Mesendoderm (in vitro differentiated cells): ENCODE measurements around the gene CTNS.

Experiments
- DNase-seq: peaks from one replicate; pipeline ENCODE4 v3.0.0; 2013
- H2AK5ac ChIP-seq: 2 replicates; pipeline ENCODE4 v1.6.1; 2013; ENCODE audit warnings: low read length, inconsistent platforms
- H2BK120ac ChIP-seq: 2 replicates; pipeline ENCODE4 v1.6.1; 2013; ENCODE audit warnings: low read depth, mild to moderate bottlenecking, low read length, moderate library complexity, mixed read lengths
- H2BK15ac ChIP-seq: replicated peaks from 2 replicates; pipeline ENCODE4 v1.6.1; 2013; ENCODE audit warnings: low read depth, mild to moderate bottlenecking, moderate library complexity
- H2BK5ac ChIP-seq: 2 replicates; pipeline ENCODE4 v1.6.1; 2013; ENCODE audit warnings: low read length, inconsistent platforms
- H3K18ac ChIP-seq: 2 replicates; pipeline ENCODE4 v1.6.1; 2013; ENCODE audit warnings: mild to moderate bottlenecking, low read length, mixed read lengths
- H3K23ac ChIP-seq: one replicate; pipeline ENCODE4 v1.6.1; 2013; ENCODE audit warnings: low read length
- H3K27ac ChIP-seq: 2 replicates; pipeline ENCODE4 v1.5.1; 2013; ENCODE audit warnings: low read depth, mild to moderate bottlenecking, inconsistent platforms, low read length, moderate library complexity
- H3K27me3 ChIP-seq: 2 replicates; pipeline ENCODE4 v1.6.1; 2013; ENCODE audit warnings: low read length, control low read depth, mild to moderate bottlenecking, inconsistent platforms; ENCODE audit not compliant: insufficient read depth, poor library complexity
- H3K36me3 ChIP-seq: 2 replicates; pipeline ENCODE4 v1.6.1; 2013; ENCODE audit warnings: low read length, inconsistent platforms; ENCODE audit not compliant: control insufficient read depth, insufficient read depth
- H3K4ac ChIP-seq: one replicate; pipeline ENCODE4 v1.6.1; 2013; ENCODE audit warnings: low read depth, mild to moderate bottlenecking, low read length, moderate library complexity
- H3K4me1 ChIP-seq: 2 replicates; pipeline ENCODE4 v1.6.1; 2013; ENCODE audit warnings: low read depth, low read length, inconsistent platforms; ENCODE audit not compliant: control insufficient read depth
- H3K4me2 ChIP-seq: 2 replicates; pipeline ENCODE4 v1.6.1; 2013; ENCODE audit warnings: low read length
- H3K4me3 ChIP-seq: 2 replicates; pipeline ENCODE4 v1.5.1; 2013; ENCODE audit warnings: mild to moderate bottlenecking, low read length
- H3K56ac ChIP-seq: one replicate; pipeline ENCODE4 v1.6.1; 2013; ENCODE audit warnings: low read length
- H3K79me1 ChIP-seq: 2 replicates; pipeline ENCODE4 v1.6.1; 2013; ENCODE audit warnings: low read length, inconsistent platforms
- H3K79me2 ChIP-seq: 2 replicates; pipeline ENCODE4 v1.6.1; 2013; ENCODE audit warnings: mild to moderate bottlenecking, low read length; ENCODE audit not compliant: control insufficient read depth, insufficient read depth
- H3K9ac ChIP-seq: 2 replicates; pipeline ENCODE4 v1.6.1; 2013; ENCODE audit warnings: low read length, inconsistent platforms
- H4K5ac ChIP-seq: one replicate; pipeline ENCODE4 v1.6.1; 2013; ENCODE audit warnings: low read length
- H4K8ac ChIP-seq: one replicate; pipeline ENCODE4 v1.6.1; 2013; ENCODE audit warnings: low read depth, mild to moderate bottlenecking, control low read depth, low read length, moderate library complexity
- WGBS: extraction: QIAGEN DNeasy Blood & Tissue Kit; methylation state at CpG from one replicate; pipeline ENCODE4 v1.1.7; 2013; ENCODE audit warnings: low lambda C conversion rate, missing lambda C conversion rate; ENCODE audit not compliant: insufficient coverage; ENCODE audit errors: extremely low coverage; 5-methylcytosine and 5-hydroxymethylcytosine counted together

The CTNS gene

DNA sequence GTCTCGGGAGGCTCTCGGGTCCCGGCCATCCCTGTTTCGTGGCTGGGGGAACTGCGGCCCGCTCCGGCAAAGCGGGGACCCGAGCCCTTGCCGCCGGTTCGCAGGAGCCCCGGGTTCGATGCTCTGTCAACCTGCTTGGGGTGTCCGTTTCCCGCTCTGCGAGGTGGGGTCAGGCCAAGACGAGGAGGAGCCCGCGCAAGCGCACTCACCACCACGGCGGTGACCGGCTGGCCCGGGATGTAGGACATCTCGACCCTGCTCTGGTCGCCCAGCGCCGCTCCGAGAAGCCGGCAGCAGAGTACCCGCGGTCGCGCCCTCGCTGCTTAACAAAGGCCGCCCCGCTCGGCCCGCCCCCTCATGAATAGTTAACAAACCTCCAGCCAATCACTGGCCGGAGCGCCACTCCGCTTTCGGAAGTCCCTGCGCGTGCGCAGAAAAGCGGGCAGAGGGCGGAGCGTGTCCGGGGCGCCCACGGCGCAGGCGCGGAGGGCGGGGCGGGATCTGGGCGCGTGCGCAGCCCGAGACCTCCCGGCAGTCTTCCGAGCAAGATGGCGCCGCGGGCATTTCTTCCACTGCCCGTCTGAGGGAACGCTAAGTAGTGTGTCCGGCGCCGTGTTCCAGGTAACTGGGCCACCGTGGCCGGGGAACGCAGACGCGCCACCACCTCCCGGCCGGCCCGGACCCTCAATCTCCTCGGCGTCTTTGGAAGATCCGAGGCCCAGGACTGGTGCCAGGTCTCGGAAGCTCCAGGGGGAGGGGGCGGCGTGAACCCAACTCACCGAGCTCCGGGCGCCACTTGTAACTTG is 31.9 kb downstream of the CTNS start, which contains the start of the genes EMC6 and TAX1BP3:
Gene EMC6, plus strand, starts transcription at position 534 of the 806 bp plus-strand sequence. CDS start 335 bp downstream, outside the sequence.
Gene TAX1BP3, minus strand, starts transcription at position 300 of the 806 bp plus-strand sequence. Its CDS starts 52 bp downstream, at position 248.
- Histone ChIP-seq H4K5ac (no peak within 1 kb of the TSS), H3K79me1 (peaks cover 16% of the 10 kb centered on the region), H3K23ac (peak within 1 kb of the TSS; percentile 97), H2BK5ac (peak within 1 kb of the TSS; percentile 76), H3K79me2 (peaks cover 20% of the 10 kb centered on the region), H4K8ac (no peak within 1 kb of the TSS), H3K9ac (peak within 1 kb of the TSS; percentile 96), H3K36me3 (no peaks in the 10 kb centered on the region), H2AK5ac (peak within 1 kb of the TSS; percentile 54), H3K4me2 (peak within 1 kb of the TSS; percentile 97), H3K4me1 (no peaks in the 10 kb centered on the region), H3K4me3 (peak within 1 kb of the TSS; percentile 84), H2BK15ac (no peak within 1 kb of the TSS), H3K27ac (peak within 1 kb of the TSS; percentile 93), H3K27me3 (no peaks in the 10 kb centered on the region), H2BK120ac (peak within 1 kb of the TSS; percentile 14), H3K56ac (peak within 1 kb of the TSS; percentile 97), H3K4ac (peak within 1 kb of the TSS; percentile 83), H3K18ac (peak within 1 kb of the TSS; percentile 69)
- DNase-seq, result peak; percentile 99
- no CpG with 5 or more reads among the region's 89 CpGs for WGBS

DNA sequence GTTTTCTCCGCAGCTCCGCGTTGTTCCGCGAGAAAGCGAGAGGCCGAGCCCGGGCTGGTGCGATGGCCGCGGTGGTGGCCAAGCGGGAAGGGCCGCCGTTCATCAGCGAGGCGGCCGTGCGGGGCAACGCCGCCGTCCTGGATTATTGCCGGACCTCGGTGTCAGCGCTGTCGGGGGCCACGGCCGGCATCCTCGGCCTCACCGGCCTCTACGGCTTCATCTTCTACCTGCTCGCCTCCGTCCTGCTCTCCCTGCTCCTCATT is 32.5 kb downstream of the CTNS start:
- Histone ChIP-seq H2BK120ac (no peak overlapping the region), H4K5ac (no peak overlapping the region), H3K18ac (peak overlapping the region; percentile 35)

DNA sequence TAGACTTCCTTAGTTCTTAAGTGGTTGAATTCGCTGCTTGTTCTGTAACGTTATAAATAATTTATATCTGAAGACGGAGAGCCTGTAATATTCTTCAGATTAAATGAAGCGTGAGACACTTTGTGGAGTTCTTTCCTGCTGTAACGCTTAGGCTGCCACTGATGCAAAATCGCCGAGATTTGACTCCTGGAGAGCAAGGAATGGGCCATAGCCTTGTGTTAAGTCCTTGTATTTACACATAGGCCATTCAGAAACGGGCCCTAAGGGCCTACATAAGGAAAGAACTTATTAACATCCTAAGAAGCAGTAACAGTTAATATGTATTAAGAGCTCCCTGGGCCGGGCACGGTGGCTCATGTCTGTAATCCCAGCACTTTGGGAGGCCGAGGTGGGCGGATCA is 33.0 kb downstream of the CTNS start:
- peaks cover 16% of the 10 kb centered on the region for H3K79me1 ChIP-seq
- no peaks in the 10 kb centered on the region for H3K4me1 ChIP-seq
- DNase-seq, result no peak
- H3K36me3 ChIP-seq, result no peaks in the 10 kb centered on the region
- peak overlapping the region; percentile 12 for H3K4me2 ChIP-seq
- peaks cover 20% of the 10 kb centered on the region for H3K79me2 ChIP-seq
- no peak overlapping the region for H2BK5ac ChIP-seq
- H4K8ac ChIP-seq, result no peak overlapping the region
- no peak overlapping the region for H3K27ac ChIP-seq
- peak overlapping the region; percentile 84 for H3K4me3 ChIP-seq
- H2BK15ac ChIP-seq, result no peak overlapping the region
- no peak overlapping the region for H2BK120ac ChIP-seq
- H3K4ac ChIP-seq, result no peak overlapping the region
- H3K18ac ChIP-seq, result no peak overlapping the region
- H3K56ac ChIP-seq, result peak overlapping the region; percentile 81
- no peak overlapping the region for H3K23ac ChIP-seq
- H3K27me3 ChIP-seq, result no peaks in the 10 kb centered on the region
- no CpG with 5 or more reads among the region's 12 CpGs for WGBS
- no peak overlapping the region for H4K5ac ChIP-seq
- no peak overlapping the region for H2AK5ac ChIP-seq
- peak overlapping the region; percentile 88 for H3K9ac ChIP-seq

More for the DNA sequence above, 32.5 kb downstream of the CTNS start:
- peak overlapping the region; percentile 84 for H3K4me3 ChIP-seq
- peak overlapping the region; percentile 81 for H3K56ac ChIP-seq
- H3K9ac ChIP-seq, result peak overlapping the region; percentile 88
- no peaks in the 10 kb centered on the region for H3K27me3 ChIP-seq
- H2BK5ac ChIP-seq, result no peak overlapping the region
- H3K79me1 ChIP-seq, result peaks cover 16% of the 10 kb centered on the region
- H2BK15ac ChIP-seq, result no peak overlapping the region
- no peak for DNase-seq
- H3K23ac ChIP-seq, result no peak overlapping the region
- WGBS, result no CpG with 5 or more reads among the region's 32 CpGs
- no peak overlapping the region for H3K4ac ChIP-seq
- H3K27ac ChIP-seq, result no peak overlapping the region
- no peak overlapping the region for H4K8ac ChIP-seq
- no peak overlapping the region for H2AK5ac ChIP-seq
- peak overlapping the region; percentile 12 for H3K4me2 ChIP-seq
- no peaks in the 10 kb centered on the region for H3K4me1 ChIP-seq
- H3K36me3 ChIP-seq, result no peaks in the 10 kb centered on the region
- H3K79me2 ChIP-seq, result peaks cover 20% of the 10 kb centered on the region

DNA sequence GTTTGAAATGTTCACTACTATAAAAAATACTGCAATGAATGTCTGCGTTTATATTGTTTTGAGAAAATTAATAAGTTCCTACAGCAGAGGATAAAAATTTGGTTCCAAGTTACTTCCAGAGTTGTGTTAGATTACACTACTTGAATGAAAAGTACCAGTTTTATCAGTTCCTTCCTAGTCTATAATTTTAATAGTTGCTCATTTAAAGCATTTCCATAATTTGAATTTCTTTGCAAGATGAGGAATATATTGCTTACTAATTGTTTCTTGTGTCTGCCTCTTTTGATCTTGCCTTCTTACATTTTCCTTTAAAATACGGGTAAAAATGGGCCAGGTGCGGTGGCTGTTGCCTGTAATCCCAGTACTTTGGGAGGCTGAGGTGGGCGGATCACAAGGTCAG is 36.0 kb downstream of the CTNS start:
- Histone ChIP-seq H2BK5ac (no peak overlapping the region), H2BK120ac (no peak overlapping the region), H3K4ac (no peak overlapping the region), H3K4me1 (no peaks in the 10 kb centered on the region), H3K18ac (no peak overlapping the region), H3K27ac (no peak overlapping the region), H3K56ac (no peak overlapping the region), H3K27me3 (no peaks in the 10 kb centered on the region), H3K9ac (no peak overlapping the region), H3K4me2 (no peak overlapping the region), H3K36me3 (no peaks in the 10 kb centered on the region), H3K23ac (no peak overlapping the region), H4K5ac (no peak overlapping the region), H4K8ac (no peak overlapping the region), H2BK15ac (no peak overlapping the region), H3K79me2 (peaks cover 14% of the 10 kb centered on the region), H2AK5ac (no peak overlapping the region), H3K79me1 (peaks cover 4% of the 10 kb centered on the region), H3K4me3 (no peak overlapping the region)
- no peak for DNase-seq
- no CpG with 5 or more reads among the region's 4 CpGs for WGBS

DNA sequence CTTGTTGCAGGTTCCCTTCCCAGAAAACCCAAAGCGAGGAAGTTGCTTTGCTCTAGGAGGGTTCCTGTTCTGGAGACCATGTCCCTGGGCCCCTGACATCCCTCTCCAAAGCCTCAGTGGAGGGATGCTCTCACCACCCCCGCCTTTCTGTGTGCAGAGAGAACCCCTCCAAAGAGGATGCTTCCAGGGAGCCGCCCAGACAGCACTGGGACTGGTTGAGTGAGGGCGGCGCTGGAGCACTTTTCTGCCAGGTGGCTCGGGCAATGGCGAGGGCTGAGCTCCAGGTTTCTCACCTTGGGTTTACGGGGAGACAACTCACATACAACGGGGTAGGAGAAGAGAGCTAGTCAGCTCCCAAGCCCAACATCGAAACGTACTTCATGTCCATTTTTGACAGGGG is 39.3 kb downstream of the CTNS start:
- Histone ChIP-seq H3K27ac (no peak overlapping the region), H2BK5ac (no peak overlapping the region), H3K9ac (no peak overlapping the region), H2AK5ac (no peak overlapping the region), H3K4me1 (no peaks in the 10 kb centered on the region), H3K18ac (no peak overlapping the region), H4K5ac (no peak overlapping the region), H3K56ac (no peak overlapping the region), H4K8ac (no peak overlapping the region), H2BK120ac (no peak overlapping the region), H3K4me2 (no peak overlapping the region), H3K27me3 (no peaks in the 10 kb centered on the region), H3K23ac (no peak overlapping the region), H2BK15ac (no peak overlapping the region), H3K4ac (no peak overlapping the region), H3K79me2 (no peaks in the 10 kb centered on the region), H3K4me3 (no peak overlapping the region), H3K36me3 (no peaks in the 10 kb centered on the region), H3K79me1 (no peaks in the 10 kb centered on the region)
- DNase-seq, result no peak
- WGBS, result no CpG with 5 or more reads among the region's 11 CpGs
